Activated CD8-positive, alpha-beta memory T cell treated with anti-CD3 and anti-CD28 coated beads for 24 hours (primary cell): Measurements from ENCODE around the gene MFGE8.

Experiments used
- DNase-seq: peaks from one replicate; pipeline ENCODE4 v3.0.0-alpha.2; 2020

The MFGE8 gene

GRCh38 chr15:88918738-88919137, 5.6 kb upstream of the MFGE8 start:
- no peak for DNase-seq

- DNase-seq: no peak
Observed at GRCh38 chr15:88917760-88918159, 4.6 kb upstream of the MFGE8 start.

- no peak for DNase-seq
Observed at GRCh38 chr15:88915354-88915753, 2.2 kb upstream of the MFGE8 start.

GRCh38 chr15:88913850-88914169, 631 bp upstream of the MFGE8 start:
- no peak for DNase-seq

- DNase-seq: no peak
Observed at GRCh38 chr15:88912500-88912921, 668 bp downstream of the MFGE8 start.

- DNase-seq: no peak
Observed at GRCh38 chr15:88911766-88912118, 1.4 kb downstream of the MFGE8 start.

- DNase-seq: no peak
Observed at GRCh38 chr15:88909956-88910831, 3.0 kb downstream of the MFGE8 start.

- DNase-seq: no peak
Observed at GRCh38 chr15:88908697-88909621, 4.2 kb downstream of the MFGE8 start.

- no peak for DNase-seq
Observed at GRCh38 chr15:88908123-88908522, 5.1 kb downstream of the MFGE8 start.

GRCh38 chr15:88907111-88907510, 6.1 kb downstream of the MFGE8 start:
- DNase-seq: no peak

- DNase-seq: no peak
Observed at GRCh38 chr15:88906551-88906950, 6.6 kb downstream of the MFGE8 start.

- no peak for DNase-seq
Observed at GRCh38 chr15:88906130-88906529, 7.0 kb downstream of the MFGE8 start.

- DNase-seq: no peak
Observed at GRCh38 chr15:88905576-88905975, 7.6 kb downstream of the MFGE8 start.

GRCh38 chr15:88904624-88905327, 8.4 kb downstream of the MFGE8 start:
- DNase-seq: peak; percentile 95

- no peak for DNase-seq
Observed at GRCh38 chr15:88904257-88904623, 8.9 kb downstream of the MFGE8 start.

GRCh38 chr15:88902846-88903245, 10.3 kb downstream of the MFGE8 start:
- no peak for DNase-seq

GRCh38 chr15:88902221-88902835, 10.9 kb downstream of the MFGE8 start:
- DNase-seq: no peak

GRCh38 chr15:88901508-88902220, 11.5 kb downstream of the MFGE8 start:
- DNase-seq: no peak

- no peak for DNase-seq
Observed at GRCh38 chr15:88900982-88901418, 12.2 kb downstream of the MFGE8 start.

- DNase-seq: no peak
Observed at GRCh38 chr15:88900309-88900981, 12.7 kb downstream of the MFGE8 start.

GRCh38 chr15:88899251-88899650, 13.9 kb downstream of the MFGE8 start:
- no peak for DNase-seq

- no peak for DNase-seq
Observed at GRCh38 chr15:88898736-88899135, 14.4 kb downstream of the MFGE8 start.
